Measurements from ENCODE around the gene CMYA5. TPM values are rescaled to one million over a fixed set of nuclear protein-coding genes. Genes with fewer than 3 reads are reported as not detected.

The CMYA5 gene
- total and polyA plus RNA-seq, 9 of the 15 experiments (the other 6 are each of a cell fraction or from before 2014, with no cell fraction given), result 0.18 to 1.1 (median 0.32) TPM

GRCh38 chr5:79666758-79667157 lies 22.9 kb upstream of the CMYA5 start:
- no peak; the same call in 2 of the 3 replicates for ATAC-seq
- BruUV-seq (replicated peaks), result no TSS peak
- no peak for FAIRE-seq
- WGBS (ENCODE audit: insufficient coverage, low coverage, missing lambda C conversion rate), result 88% methylated on average over 3 of the region's 3 CpGs
- Histone ChIP-seq H3K27me3 (ENCODE audit: control insufficient read depth in 2 of 2, insufficient read depth in 2 of 2, low read length in 2 of 2) (no peaks in the 10 kb centered on the region), H3K9ac (ENCODE audit: insufficient read depth in 1 of 2, low read depth in 2 of 2, low read length in 2 of 2) (no peak overlapping the region), H3K4me2 (ENCODE audit: insufficient read depth, low read length) (no peak overlapping the region), H4K20me1 (replicated peaks; ENCODE audit: control insufficient read depth, insufficient read depth, low read length) (no peaks in the 10 kb centered on the region), H3K4me3 (no peak overlapping the region), H3K79me2 (ENCODE audit: control insufficient read depth, insufficient read depth, low read length) (no peaks in the 10 kb centered on the region), H3K36me3 (ENCODE audit: control insufficient read depth, insufficient read depth, low read length) (peaks cover 64% of the 10 kb centered on the region; the same call in 1 of the 3 replicates), H3K9me3 (replicated peaks; ENCODE audit: control insufficient read depth, insufficient read depth, low read depth, low read length) (no peaks in the 10 kb centered on the region), H3K4me1 (replicated peaks in 1 of 2; ENCODE audit: control insufficient read depth in 2 of 2, insufficient read depth in 2 of 2, low read length in 2 of 2) (no peaks in the 10 kb centered on the region), H3K27ac (ENCODE audit: extremely low read depth, low read depth, low read length) (peak overlapping the region; percentile 13; the same call in 1 of the 3 replicates), H2AFZ (ENCODE audit: low read depth, low read length) (no peak overlapping the region), H3K9me1 (ENCODE audit: control insufficient read depth, insufficient read depth, low read length) (no peaks in the 10 kb centered on the region)
- ChIA-PET CTCF (ENCODE audit: low intra/inter-chr PET ratio) (no interaction called here), POLR2A (interaction anchor here (0.6 kb wide), 1 partner anchor 9 kb away, joined by 4 read pairs; no protein-coding TSS in a partner anchor)
- in situ Hi-C loops (cut with MboI) (loop anchor here (5.0 kb wide), 1 partner anchor 39 kb away; no protein-coding TSS in a partner anchor), intact Hi-C loops (cut with micrococcal nuclease) (no loop called here)
- TF ChIP-seq POLR2H (tag; IDR thresholded peaks at IDR 0.05; ENCODE audit: low read depth) (no peak), ZFP36 (IDR thresholded peaks at IDR 0.05; ENCODE audit: low read depth, low read length, partially characterized antibody) (no peak), SOX6 (IDR thresholded peaks at IDR 0.05) (no peak), MXI1 (IDR thresholded peaks at IDR 0.05; ENCODE audit: low read depth, low read length) (no peak), RAD21 (CRISPR knock-in tag; conservative IDR thresholded peaks at IDR 0.05 in 1 of 2, IDR thresholded peaks at IDR 0.05 in 1 of 2) (0 out of 4 replicates have a peak, but pooled peaks of 1 of the 2 experiments have one; percentile 6), ZNF518B (CRISPR knock-in tag; IDR thresholded peaks at IDR 0.05) (no peak), TCF3 (CRISPR knock-in tag; IDR thresholded peaks at IDR 0.05) (no peak), ZNF316 (IDR thresholded peaks at IDR 0.05) (peak; percentile 44; the same call in 1 of the 2 replicates), ZKSCAN8 (CRISPR knock-in tag; IDR thresholded peaks at IDR 0.05) (no peak)
- DNase-seq (ENCODE audit: extremely low read depth in 1 of 4, low spot score in 3 of 4), result no peak

All from K562 (cell line).